ENCODE results near the gene TXNDC12. TPM values are rescaled to one million over a fixed set of nuclear protein-coding genes. Genes with fewer than 3 reads are reported as not detected.

Gene TXNDC12
- total RNA-seq, 1 donor from 2014 or later, result 59.4 TPM

DNA sequence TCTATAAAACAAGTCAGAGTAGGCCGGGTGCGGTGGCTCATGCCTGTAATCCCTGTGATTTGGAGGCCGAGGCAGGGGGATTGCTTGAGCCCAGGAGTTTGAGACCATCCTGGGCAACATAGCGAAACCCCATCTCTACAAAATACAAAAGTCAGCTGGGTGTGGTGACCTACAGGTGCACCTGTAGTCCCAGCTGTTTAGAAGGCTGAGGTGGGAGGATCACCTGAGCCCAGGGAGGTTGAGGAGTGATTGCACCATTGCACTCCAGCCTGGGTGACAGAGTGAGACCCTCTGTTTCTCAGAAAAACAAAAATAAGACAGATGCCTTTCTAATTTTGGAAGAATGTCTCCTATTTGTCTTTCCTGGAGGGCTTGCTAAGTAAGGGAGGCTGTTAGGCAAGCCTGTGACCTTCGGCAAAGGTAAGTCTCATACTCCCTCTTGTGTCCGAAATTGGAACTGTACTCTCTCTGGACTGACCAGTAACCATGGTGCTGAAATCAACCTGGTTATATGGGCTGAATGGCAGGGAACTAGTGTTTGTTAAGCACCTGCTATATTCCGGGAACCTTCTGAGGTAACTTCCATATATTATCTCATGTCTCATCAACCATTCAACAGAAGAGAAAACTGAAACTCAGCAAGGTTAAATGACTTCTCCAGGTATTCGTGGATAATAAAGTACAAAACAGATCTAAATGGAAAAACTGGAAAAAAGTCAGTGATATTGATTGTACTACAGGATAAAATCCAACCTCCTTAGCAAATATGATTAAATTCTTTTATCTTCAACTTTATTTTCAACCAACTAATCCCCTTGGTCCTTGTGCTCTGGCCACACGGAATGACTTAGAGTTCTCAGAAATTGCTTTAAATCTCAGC, 52.7 kb downstream of the TXNDC12 start:
- intact Hi-C loops (cut with micrococcal nuclease), result loop anchor here (1.0 kb wide), 1 partner anchor 105 kb away; no protein-coding TSS in a partner anchor

DNA sequence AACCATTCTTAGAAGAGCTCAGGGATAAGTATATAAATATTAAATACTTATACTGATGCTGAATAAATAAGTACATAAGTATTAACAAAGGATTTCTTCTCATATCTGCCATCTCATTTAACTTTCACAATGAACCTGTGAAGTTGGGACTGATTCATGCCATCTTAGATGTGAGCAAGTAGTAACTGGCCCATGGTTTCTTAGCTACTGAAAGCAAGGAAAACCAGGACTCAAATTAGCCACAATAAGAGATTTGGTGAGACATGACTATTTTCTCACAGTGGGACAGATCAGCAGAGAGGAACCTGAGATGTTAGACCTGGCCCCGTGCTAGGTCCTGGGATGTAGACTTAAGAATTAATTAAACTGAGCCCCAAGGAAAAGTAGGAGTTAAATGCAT, 56.3 kb downstream of the TXNDC12 start:
- intact Hi-C loops (cut with micrococcal nuclease), result no loop called here

DNA sequence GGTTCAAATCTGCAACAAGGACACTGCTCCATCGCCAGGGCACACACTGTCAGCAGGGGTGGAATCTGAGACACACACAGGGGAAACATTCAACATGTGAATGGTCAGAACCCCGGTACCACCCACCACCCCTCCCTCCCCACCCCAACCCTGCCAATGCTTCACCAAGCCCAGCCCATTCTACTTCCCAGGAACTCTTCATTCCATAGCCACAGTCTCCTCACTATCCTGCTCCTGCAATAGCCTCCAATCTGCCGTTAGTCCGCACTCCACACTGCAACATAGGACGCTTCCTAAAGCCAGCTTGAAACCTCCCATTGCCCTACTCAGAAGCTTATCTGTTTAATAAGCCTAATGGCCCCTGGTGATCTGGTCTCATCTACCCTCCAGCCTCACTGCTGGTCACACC, 57.0 kb downstream of the TXNDC12 start:
- intact Hi-C loops (cut with micrococcal nuclease), result no loop called here

DNA sequence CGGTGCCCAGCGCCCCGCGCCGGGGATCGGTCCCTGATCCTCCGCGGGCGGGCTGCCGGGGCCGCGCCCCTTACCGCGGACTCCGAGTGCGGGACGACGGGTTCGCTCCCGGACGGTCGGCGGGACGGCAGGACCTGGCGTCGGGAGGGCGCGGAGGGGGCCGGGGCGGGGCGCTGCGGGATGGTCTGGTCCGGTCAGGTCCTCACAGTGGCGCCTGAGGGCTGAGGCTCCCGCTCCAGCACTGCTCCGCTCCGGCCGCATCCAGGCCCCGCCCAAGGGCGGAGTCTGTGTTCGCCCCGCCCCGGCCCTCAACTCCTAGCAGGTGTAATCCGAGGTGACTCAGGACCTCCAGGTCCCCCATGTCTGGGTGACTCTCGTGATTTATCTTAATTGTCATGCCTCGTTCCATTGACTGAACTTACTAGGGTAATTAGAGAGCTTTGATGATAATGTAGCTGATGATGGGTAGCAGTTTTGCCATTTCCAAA, 64.5 kb downstream of the TXNDC12 start, which contains the start of gene RAB3B:
RAB3B (minus strand) TSS at position 223 of the 488 bp plus-strand sequence. CDS start 13,583 bp downstream, outside the sequence.
- intact Hi-C loops (cut with micrococcal nuclease), result no loop called here

DNA sequence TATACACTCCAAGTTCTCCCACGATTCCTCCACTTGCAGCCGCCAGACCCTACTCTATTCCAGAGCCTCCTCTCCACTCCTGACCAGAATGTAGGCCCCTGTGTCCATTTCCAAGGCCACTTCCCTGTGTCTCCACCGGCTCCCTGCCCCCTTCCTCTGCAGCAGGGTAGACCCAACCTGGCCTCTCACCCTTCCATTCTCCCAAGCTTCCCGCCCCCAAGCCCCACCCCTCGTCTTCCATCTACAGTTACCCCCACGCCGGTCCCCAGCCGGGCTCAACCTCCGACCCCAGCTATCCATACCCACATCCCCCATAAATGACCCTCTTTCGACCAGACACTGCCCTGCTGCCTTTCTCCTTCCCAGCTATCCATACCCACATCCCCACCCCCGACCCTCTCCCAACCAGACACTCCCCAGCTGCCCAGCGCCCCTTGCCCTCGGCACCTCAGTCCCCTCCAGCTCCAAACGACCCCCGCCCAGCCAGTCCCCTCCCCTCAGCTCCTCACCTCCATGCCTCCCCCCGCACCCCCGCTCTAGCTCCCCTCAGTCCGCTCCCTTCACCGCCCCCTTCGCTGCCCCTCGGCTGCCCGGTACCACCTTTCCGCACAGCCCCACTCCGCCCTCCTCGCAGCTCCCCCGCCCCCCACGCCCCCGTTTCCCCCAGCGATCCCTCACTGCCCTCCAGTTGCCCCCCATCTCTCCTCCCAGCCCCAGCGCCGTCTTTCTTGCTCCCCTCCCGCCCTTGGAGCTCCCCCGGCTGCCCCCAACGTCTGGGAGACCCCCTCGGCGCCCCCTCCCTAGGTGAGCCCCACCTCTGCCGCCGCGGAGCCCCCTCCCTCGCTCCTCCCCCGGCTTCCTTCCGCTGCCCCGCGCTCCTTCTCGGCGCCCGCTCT, 65.2 kb downstream of the TXNDC12 start:
- intact Hi-C loops (cut with micrococcal nuclease), result no loop called here

DNA sequence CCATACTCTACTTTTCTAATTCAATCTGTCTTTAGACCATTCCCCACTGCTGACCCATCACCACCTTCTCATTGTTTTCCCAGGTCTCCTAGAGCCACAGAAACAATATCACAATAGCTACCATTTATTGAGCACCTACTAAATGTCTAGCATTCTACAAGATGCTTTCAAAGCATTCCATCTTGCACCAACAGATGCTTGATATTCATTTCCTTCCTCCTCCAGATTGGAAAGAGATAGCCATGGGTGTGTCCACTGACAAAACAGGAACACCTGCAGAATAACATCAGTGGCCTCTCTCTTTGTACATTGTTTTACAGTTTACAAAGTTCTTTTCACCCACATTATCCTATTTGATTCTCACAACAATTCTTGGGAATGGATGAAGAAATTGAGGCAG, 66.7 kb downstream of the TXNDC12 start:
- intact Hi-C loops (cut with micrococcal nuclease), result no loop called here

DNA sequence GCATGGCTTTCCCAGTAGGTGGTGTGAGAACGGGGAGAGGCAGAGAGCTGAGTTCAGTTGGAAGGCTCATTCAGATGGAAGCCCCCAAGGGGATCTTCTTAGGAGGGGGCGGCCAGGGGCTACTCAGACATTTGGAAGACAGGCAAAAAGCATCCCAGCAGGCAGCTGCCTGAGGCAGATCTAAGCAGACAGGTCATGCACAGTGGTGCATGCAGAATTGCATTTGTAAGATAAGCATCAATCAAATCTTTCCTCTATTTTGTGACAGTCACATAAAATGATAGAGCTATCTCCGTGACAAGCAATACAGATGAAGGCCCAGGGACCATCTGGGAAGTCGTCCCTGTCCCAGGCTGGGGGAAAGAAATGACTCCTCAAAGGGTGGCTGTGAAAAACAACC, 68.3 kb downstream of the TXNDC12 start:
- intact Hi-C loops (cut with micrococcal nuclease), result no loop called here

DNA sequence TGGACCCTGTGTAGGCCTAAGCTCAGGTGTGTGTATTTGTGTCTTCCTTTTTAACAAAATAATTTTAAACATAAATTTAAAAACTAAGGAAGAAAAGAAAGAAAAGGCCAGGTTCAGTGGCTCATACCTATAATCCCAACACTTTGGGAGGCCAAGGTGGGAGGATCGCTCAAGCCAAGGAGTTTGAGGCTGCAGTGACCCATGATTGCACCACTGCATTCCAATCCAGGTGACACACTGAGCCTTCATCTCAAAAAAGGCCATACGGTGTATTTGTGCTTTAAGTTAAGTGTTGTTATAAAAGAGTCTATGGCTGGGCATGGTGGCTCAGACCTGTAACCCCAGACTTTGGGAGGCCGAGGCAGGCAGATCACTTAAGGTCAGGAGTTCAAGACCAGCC, 72.8 kb downstream of the TXNDC12 start:
- intact Hi-C loops (cut with micrococcal nuclease), result no loop called here

DNA sequence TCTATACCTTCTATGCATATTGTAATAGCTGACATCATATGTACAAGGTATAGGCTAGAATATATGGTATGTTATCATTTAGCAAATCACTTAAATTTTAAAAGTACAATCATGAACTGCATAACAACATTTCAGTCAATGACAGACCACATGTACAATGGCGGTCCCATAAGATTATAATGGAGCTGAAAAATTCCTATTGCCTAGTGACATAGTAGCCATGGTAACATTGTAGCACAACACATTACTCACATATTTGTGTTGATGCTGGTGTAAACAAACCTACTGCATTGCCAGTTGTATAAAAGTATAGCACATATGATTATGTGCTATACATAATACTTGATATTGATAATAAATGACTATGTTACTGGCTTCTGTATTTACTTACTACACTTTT, 73.4 kb downstream of the TXNDC12 start:
- intact Hi-C loops (cut with micrococcal nuclease), result no loop called here

DNA sequence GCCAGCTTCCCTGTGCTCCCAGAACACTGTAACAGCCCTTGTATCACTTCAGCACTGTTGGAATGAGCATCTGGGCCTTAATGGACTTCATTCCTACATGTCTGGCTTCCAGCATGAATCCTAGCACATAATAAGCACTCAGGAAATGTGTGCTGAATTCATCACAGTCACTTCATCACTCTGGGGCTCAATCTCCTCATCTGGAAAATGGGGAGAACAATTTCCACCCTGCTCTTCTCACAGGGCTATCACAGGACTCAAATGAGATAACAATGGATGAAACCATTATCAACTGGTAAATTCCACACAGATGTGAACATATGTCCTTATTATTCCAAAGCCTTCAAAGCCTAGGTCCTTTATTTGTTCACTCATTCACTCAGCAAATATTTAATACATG, 76.9 kb downstream of the TXNDC12 start:
- intact Hi-C loops (cut with micrococcal nuclease), result no loop called here

DNA sequence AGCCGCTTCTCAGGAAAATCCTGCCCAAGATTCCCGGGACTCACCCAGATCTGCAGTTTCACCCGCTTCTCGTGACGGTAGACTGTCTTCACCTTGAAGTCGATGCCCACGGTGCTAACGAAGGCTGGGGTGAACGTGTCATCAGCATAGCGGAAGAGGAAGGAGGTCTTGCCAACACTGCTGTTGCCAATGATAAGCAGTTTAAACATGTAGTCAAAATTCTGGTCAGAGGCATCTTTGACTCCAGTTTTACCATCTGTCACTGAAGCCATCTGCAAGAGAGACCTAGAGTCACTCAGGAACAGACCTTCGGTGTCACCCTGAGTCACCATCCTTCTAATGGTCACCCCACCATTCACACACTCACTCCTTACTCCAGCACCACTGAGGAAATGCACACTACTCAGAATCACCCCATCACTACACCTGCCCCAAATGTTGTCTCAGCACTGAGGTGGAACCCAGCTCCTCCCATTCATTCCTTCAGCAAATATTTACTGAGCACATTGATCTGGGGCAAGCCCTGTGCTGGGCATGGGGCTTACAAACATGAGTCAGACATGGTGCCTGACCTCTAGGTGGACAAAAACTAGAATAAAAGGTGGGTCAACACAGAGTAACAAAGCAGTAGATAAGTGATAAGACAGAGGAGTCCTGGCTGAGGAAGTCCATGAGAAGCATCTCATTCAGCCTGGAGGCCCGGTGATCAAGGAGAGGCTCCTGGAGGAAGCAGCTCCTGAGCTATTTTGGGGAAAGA, 78.0 kb downstream of the TXNDC12 start:
- intact Hi-C loops (cut with micrococcal nuclease), result no loop called here

DNA sequence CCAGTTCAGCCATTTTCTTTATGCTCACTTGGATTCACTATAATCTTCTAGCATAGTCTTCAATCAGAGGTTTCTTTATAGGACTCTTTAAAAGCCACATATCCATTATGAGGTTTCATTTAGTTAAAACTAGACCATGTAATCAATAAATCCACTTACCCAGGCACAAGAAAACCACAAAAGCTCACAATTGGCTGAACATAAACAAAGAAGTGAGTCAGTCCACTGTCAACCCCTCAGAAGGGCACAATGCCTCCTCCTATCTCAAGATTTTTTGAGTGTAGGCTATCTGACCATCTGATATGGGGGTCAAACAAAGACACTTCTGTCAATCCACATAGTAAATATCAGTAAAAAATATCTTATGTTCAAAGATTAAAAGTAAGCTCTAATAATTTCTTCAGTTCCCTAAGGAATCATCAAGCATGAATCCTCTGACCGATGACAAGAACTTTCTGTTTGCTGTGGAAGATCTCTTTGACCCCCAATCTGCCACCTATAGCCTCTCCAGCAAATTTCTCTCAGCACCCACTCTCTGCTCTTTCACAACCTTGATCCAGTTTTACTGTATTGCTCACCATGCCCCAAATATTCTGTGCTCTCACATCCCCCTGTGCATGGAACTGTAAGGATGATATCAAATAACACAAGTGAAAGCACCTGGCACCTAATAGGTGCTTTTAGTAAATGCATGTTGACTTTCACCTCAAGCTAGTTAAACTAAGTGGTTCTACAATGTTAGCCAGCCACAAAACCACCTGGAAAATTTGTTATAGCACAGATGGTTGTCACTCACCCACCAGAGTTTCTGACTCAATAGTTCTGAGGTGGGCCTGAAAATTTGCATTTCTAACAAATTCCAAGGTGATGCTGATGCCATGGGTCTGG, 81.2 kb downstream of the TXNDC12 start:
- intact Hi-C loops (cut with micrococcal nuclease), result no loop called here

Other genes starting within 250 kb of the TXNDC12 start
- gene NRDC, start 176.5 kb downstream of the TXNDC12 start, total RNA-seq, result 171 and 176 TPM in 2 replicates
- gene RAB3B, start 64.5 kb downstream of the TXNDC12 start, total RNA-seq, result 0.05 TPM in 2 replicates
- 13.2 and 16.0 TPM in 2 replicates for gene KTI12, start 21.4 kb downstream of the TXNDC12 start, total RNA-seq
- 37.9 and 39.4 TPM in 2 replicates for gene BTF3L4, start 1.1 kb upstream of the TXNDC12 start, total RNA-seq
- 1.8 and 1.9 TPM in 2 replicates for gene ZFYVE9, start 86.9 kb upstream of the TXNDC12 start, total RNA-seq